CD4-positive, alpha-beta T cell (primary cell): ENCODE measurements around the gene NOXA1. TPM values are rescaled to one million over a fixed set of nuclear protein-coding genes. Genes with fewer than 3 reads are reported as not detected.
A peak's percentile ranks its signal among the peaks of the same experiment; 100 is the strongest.

Experiments used
- ATAC-seq: fragments of 200-7000 bp; cut with Tn5 transposase; one replicate; pipeline ENCODE4 v1.10.0; 2022; ENCODE audit warnings: mild to moderate bottlenecking; ENCODE audit not compliant: poor library complexity
- CTCF ChIA-PET: fragments of 350-600 bp; sonication (Branson Sonifier 250); formaldehyde crosslinking; loops from one replicate; lab custom pipeline; 2021; ENCODE audit warnings: antibody characterized with exemption, inconsistent platforms; lab: Charles Lee
- POLR2A ChIA-PET: fragments of 350-600 bp; sonication (Branson Sonifier 250); formaldehyde crosslinking; loops from one replicate; lab custom pipeline; 2021; ENCODE audit warnings: antibody characterized with exemption, inconsistent platforms; lab: Charles Lee
- DNase-seq, 14 experiments: peaks; one replicate each; pipeline ENCODE4 v3.0.0-alpha.2; 2013 to 2020; ENCODE audit warnings: mixed read lengths in 2 of 14
- H3K27ac ChIP-seq, 2 donors: one replicate each; pipeline versions ENCODE4 v1.5.1 to v1.7.0; 2013; ENCODE audit warnings: low read length in 2 of 2, low read depth in 1 of 2, mild to moderate bottlenecking in 1 of 2
- H3K27me3 ChIP-seq, 2 experiments: 1 replicate in 1 of 2; 2 replicates in 1 of 2; pipeline versions ENCODE4 v1.6.1 to v1.7.0; 2013; ENCODE audit warnings: low read length in 2 of 2, control low read depth in 1 of 2, mild to moderate bottlenecking in 1 of 2, moderate library complexity in 1 of 2; ENCODE audit not compliant: insufficient read depth in 2 of 2, control insufficient read depth in 1 of 2
- H3K36me3 ChIP-seq: one replicate; pipeline ENCODE4 v1.6.1; 2013; ENCODE audit warnings: low read length, control low read depth; ENCODE audit not compliant: insufficient read depth
- H3K4me1 ChIP-seq: one replicate; pipeline ENCODE4 v1.6.1; 2013; ENCODE audit warnings: low read length, control low read depth; ENCODE audit not compliant: insufficient read depth
- H3K4me3 ChIP-seq: one replicate; pipeline ENCODE4 v1.5.1; 2013; ENCODE audit warnings: mild to moderate bottlenecking, low read length, moderate library complexity
- H3K9me3 ChIP-seq, 2 experiments: 1 replicate in 1 of 2; 2 replicates in 1 of 2; pipeline versions ENCODE4 v1.6.1 to v1.7.0; 2013; ENCODE audit warnings: low read length in 2 of 2, mild to moderate bottlenecking in 2 of 2, control low read depth in 1 of 2, moderate library complexity in 1 of 2; ENCODE audit not compliant: control insufficient read depth in 1 of 2, insufficient read depth in 1 of 2
- H3K27ac Mint-ChIP-seq: one replicate; pipeline ENCODE4 v1.8.0; 2020; ENCODE audit warnings: mixed read lengths
- H3K27me3 Mint-ChIP-seq: one replicate; pipeline ENCODE4 v1.8.0; 2021; ENCODE audit warnings: mixed read lengths
- H3K36me3 Mint-ChIP-seq: one replicate; pipeline ENCODE4 v1.8.0; 2021; ENCODE audit warnings: low read depth, mixed read lengths
- H3K4me1 Mint-ChIP-seq: one replicate; pipeline ENCODE4 v1.8.0; 2021; ENCODE audit warnings: low read depth, mixed read lengths
- H3K4me3 Mint-ChIP-seq: one replicate; pipeline ENCODE4 v1.8.0; 2020; ENCODE audit warnings: mild to moderate bottlenecking, mixed read lengths
- H3K9me3 Mint-ChIP-seq: one replicate; pipeline ENCODE4 v1.8.0; 2020; ENCODE audit warnings: mixed read lengths
- CTCF ChIP-seq: fragments of 200-600 bp; IDR thresholded peaks from one replicate; pipeline ENCODE4 v1.8.0; 2022; ENCODE audit warnings: antibody characterized with exemption, mild to moderate bottlenecking
- intact Hi-C, 2 experiments: fragments of 100-400 bp; cut with DNase I in 1 of 2; cut with micrococcal nuclease in 1 of 2; formaldehyde crosslinking; loops; one replicate each; pipeline versions ENCODE4 v1.15.1 to v1.9.0; 2023 to 2025; cut with DNase I, micrococcal nuclease
- total RNA-seq, 174 experiments: library from RNA in 2 of 174; stranded (reverse) in 2 of 174; gene quantifications; one replicate each; pipeline ENCODE4 v1.2.3 and lab custom pipeline; 2021 to 2026

The NOXA1 gene
- total RNA-seq, 2 experiments from 2014 or later, result 6.7 to 7.7 TPM

DNA sequence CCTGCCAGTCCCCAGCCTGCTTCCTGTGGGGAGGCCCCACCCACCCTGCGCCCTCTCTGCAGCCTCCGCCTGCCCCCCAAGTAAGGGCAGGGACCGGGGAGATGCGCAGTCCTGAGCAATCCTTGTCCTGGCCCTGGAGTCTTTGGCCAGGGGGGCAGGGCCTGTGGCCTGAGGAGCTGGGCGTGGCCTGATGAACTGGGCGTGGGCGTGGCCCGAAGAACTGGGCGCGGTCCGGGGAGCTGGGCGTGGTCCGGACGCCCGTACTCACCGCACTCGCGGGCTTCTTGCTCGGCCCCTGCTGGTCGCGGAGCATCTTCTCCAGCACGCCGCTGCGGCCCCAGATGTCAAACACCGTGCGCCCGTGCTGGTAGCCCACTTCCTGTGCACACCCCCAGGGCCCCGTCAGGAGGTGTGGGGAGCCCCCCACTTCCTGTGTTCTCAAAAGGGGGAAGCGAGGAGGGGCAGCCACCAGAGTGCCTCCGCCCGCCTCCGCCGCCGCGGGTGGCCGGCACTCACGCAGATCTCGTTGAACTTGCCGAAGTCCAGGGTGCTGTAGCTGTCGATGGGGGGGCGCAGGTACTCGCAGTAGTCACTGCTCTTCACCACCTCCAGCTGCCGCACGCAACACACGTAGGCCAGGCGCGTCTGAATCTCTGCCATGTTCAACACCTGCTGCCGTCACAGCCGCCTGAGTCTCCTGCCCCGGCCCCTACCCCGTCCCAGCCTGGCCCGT lies 38.6 kb downstream of the NOXA1 start:
- Mint-ChIP-seq H3K9me3 (no peaks in the 10 kb centered on the region), H3K27me3 (no peaks in the 10 kb centered on the region), H3K4me3 (peak overlapping the region; percentile 87), H3K27ac (peak overlapping the region; percentile 95), H3K36me3 (peaks cover 4% of the 10 kb centered on the region), H3K4me1 (peaks cover 28% of the 10 kb centered on the region)
- ChIA-PET POLR2A (interaction anchor here (0.8 to 2.3 kb wide), 6 partner anchors 9 to 90 kb away, joined by 3 to 9 read pairs (median 4); partner anchors contain the start of genes EXD3, MRPL41 and NOXA1), CTCF (interaction anchor here (1.0 kb wide), 1 partner anchor 20 kb away, joined by 3 read pairs; no protein-coding TSS in a partner anchor)
- no peaks in the 10 kb centered on the region for H3K9me3 ChIP-seq
- H3K36me3 ChIP-seq, result peaks cover 9% of the 10 kb centered on the region
- intact Hi-C loops, result loop anchor here in 1 of 2 experiments (2.0 to 5.0 kb wide), 2 partner anchors 91 to 160 kb away; partner anchors contain the start of gene NRARP
- H3K4me3 ChIP-seq, result peak overlapping the region; percentile 42
- H3K4me1 ChIP-seq, result peaks cover 60% of the 10 kb centered on the region
- no peak for TF ChIP-seq CTCF
- ATAC-seq (peak; percentile 61), DNase-seq (peak; percentile 40 to 93 (median 74))
- H3K27me3 ChIP-seq, result no peaks in the 10 kb centered on the region
- H3K27ac ChIP-seq, result peak overlapping the region; percentile 48 to 81

DNA sequence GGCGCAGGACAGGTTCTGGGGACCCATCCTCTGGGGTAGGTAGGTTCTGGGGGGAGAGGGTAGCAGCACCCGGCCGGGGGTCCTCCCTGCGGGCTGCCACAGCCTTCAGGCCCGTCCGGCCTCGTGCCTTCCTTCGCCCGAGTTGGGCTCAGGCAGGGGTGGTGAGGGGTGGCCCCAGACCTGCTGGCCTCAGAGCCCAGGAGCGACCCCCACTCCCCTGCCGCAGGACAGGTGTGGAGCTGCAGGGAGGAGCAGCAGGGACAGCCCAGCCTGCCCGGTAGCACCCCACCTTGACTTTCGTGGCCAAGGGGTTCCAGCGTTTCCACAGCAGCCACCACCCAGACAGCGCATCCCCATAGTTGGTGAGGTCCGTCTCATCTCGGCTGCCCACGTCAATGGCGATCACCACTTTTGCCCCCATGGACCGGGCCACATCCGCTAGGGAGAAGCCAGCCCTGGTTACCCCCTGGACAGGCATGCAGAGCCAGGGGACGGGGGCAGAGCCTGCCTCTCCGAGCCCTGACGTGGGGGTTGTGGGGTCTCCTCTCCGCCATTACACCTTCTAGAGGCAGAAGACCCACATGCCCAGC lies 39.3 kb downstream of the NOXA1 start:
- peaks cover 27% of the 10 kb centered on the region for H3K4me1 Mint-ChIP-seq
- CTCF ChIA-PET, result no interaction called here
- H3K27ac Mint-ChIP-seq, result peak overlapping the region; percentile 95
- POLR2A ChIA-PET, result interaction anchor here (1.0 to 2.3 kb wide), 6 partner anchors 13 to 90 kb away, joined by 3 to 9 read pairs (median 4); partner anchors contain the start of genes EXD3, MRPL41 and NOXA1
- ATAC-seq (no peak), DNase-seq (no peak)
- TF ChIP-seq CTCF, result no peak
- H3K4me3 ChIP-seq, result peak overlapping the region; percentile 42
- H3K27me3 Mint-ChIP-seq, result no peaks in the 10 kb centered on the region
- H3K9me3 Mint-ChIP-seq, result no peaks in the 10 kb centered on the region
- intact Hi-C loops, result loop anchor here in 1 of 2 experiments (2.0 to 5.0 kb wide), 2 partner anchors 90 to 160 kb away; partner anchors contain the start of gene NRARP
- H3K27ac ChIP-seq, result peak overlapping the region; percentile 48 to 81
- H3K4me1 ChIP-seq, result peaks cover 55% of the 10 kb centered on the region
- peaks cover 5% of the 10 kb centered on the region for H3K36me3 ChIP-seq
- H3K4me3 Mint-ChIP-seq, result peak overlapping the region; percentile 87
- no peaks in the 10 kb centered on the region for H3K27me3 ChIP-seq
- H3K36me3 Mint-ChIP-seq, result no peaks in the 10 kb centered on the region
- no peaks in the 10 kb centered on the region for H3K9me3 ChIP-seq

GRCh38 chr9:137462986-137463930 lies 40.1 kb downstream of the NOXA1 start:
- Mint-ChIP-seq H3K36me3 (no peaks in the 10 kb centered on the region), H3K9me3 (no peaks in the 10 kb centered on the region), H3K4me1 (peaks cover 27% of the 10 kb centered on the region), H3K27ac (peak overlapping the region; percentile 95), H3K4me3 (peak overlapping the region; percentile 56), H3K27me3 (no peaks in the 10 kb centered on the region)
- Histone ChIP-seq H3K9me3 (no peaks in the 10 kb centered on the region), H3K36me3 (no peaks in the 10 kb centered on the region), H3K27ac (no peak overlapping the region), H3K4me3 (no peak overlapping the region), H3K4me1 (peaks cover 47% of the 10 kb centered on the region), H3K27me3 (no peaks in the 10 kb centered on the region)
- DNase-seq (no peak), ATAC-seq (no peak)
- CTCF ChIA-PET, result no interaction called here
- POLR2A ChIA-PET, result interaction anchor here (1.0 to 2.3 kb wide), 5 partner anchors 14 to 76 kb away, joined by 3 to 9 read pairs (median 4); partner anchors contain the start of genes EXD3 and NOXA1
- TF ChIP-seq CTCF, result no peak
- intact Hi-C loops, result loop anchor here in 1 of 2 experiments (2.0 to 5.0 kb wide), 2 partner anchors 90 to 161 kb away; partner anchors contain the start of gene NRARP
